H1 (cell line): Measurements from ENCODE around the gene BANF1. TPM values are rescaled to one million over a fixed set of nuclear protein-coding genes. Genes with fewer than 3 reads are reported as not detected.

ENCODE experiments used
- CTCF ChIA-PET: fragments of 300-600 bp; sonication (Branson Sonifier 250); formaldehyde crosslinking; loops from one replicate; lab custom pipeline; 2021; ENCODE audit not compliant: partially characterized antibody; lab: Charles Lee
- POLR2A ChIA-PET: fragments of 300-600 bp; sonication (Branson Sonifier 250); formaldehyde crosslinking; loops from one replicate; lab custom pipeline; 2021; ENCODE audit warnings: inconsistent platforms; ENCODE audit not compliant: partially characterized antibody; lab: Charles Lee
- DNase-seq, 2 experiments: peaks; one replicate each; pipeline versions ENCODE4 v3.0.0 to v3.0.0-alpha.2; 2010 to 2022; ENCODE audit warnings: low spot score in 2 of 2, low read depth in 1 of 2, mixed read lengths in 1 of 2
- FAIRE-seq: peaks from 2 replicates; lab custom pipeline; 2011; peaks lifted over from hg19 to GRCh38; lab: Jason Lieb, UNC
- H2AFZ ChIP-seq: 2 replicates; pipeline ENCODE4 v1.8.1; 2012; ENCODE audit warnings: low read length, inconsistent platforms
- H2AK5ac ChIP-seq: 2 replicates; pipeline ENCODE4 v1.6.1; 2013; ENCODE audit warnings: low read depth, low read length
- H2BK120ac ChIP-seq: replicated peaks from 2 replicates; pipeline ENCODE3; 2013; ENCODE audit warnings: low read depth, low read length, inconsistent platforms
- H2BK12ac ChIP-seq: 2 replicates; pipeline ENCODE4 v1.6.1; 2013; ENCODE audit warnings: low read depth, low read length
- H2BK15ac ChIP-seq: 2 replicates; pipeline ENCODE4 v1.6.1; 2013; ENCODE audit warnings: low read length
- H2BK20ac ChIP-seq: 2 replicates; pipeline ENCODE4 v1.6.1; 2013; ENCODE audit warnings: low read length
- H2BK5ac ChIP-seq: 2 replicates; pipeline ENCODE4 v1.6.1; 2013; ENCODE audit warnings: low read depth, low read length
- H3K14ac ChIP-seq: 2 replicates; pipeline ENCODE4 v1.6.1; 2013; ENCODE audit warnings: inconsistent platforms; ENCODE audit not compliant: insufficient read length
- H3K18ac ChIP-seq: 2 replicates; pipeline ENCODE4 v1.6.1; 2013; ENCODE audit warnings: low read length; ENCODE audit errors: extremely low read depth
- H3K23ac ChIP-seq: 2 replicates; pipeline ENCODE4 v1.6.1; 2013; ENCODE audit warnings: inconsistent platforms; ENCODE audit not compliant: insufficient read length
- H3K23me2 ChIP-seq: 2 replicates; pipeline ENCODE4 v1.6.1; 2013; ENCODE audit warnings: low read depth, low read length
- H3K27ac ChIP-seq: 2 replicates; pipeline ENCODE4 v1.6.1; 2011; ENCODE audit warnings: low read depth, low read length, inconsistent platforms
- H3K27me3 ChIP-seq, 4 experiments: replicated peaks in 1 of 4; 1 replicate in 1 of 4; 2 replicates in 3 of 4; pipeline versions ENCODE4 v1.6.1 to v1.8.1; 2011 to 2013; ENCODE audit warnings: low read length in 3 of 4, mild to moderate bottlenecking in 3 of 4, inconsistent platforms in 2 of 4, mixed read lengths in 2 of 4, moderate library complexity in 1 of 4; ENCODE audit not compliant: control insufficient read depth in 3 of 4, insufficient read depth in 3 of 4; ENCODE audit errors: extremely low read depth in 1 of 4
- H3K36me3 ChIP-seq, 4 experiments: 2 replicates each; pipeline versions ENCODE4 v1.6.1 to v1.8.1; 2011 to 2013; ENCODE audit warnings: mild to moderate bottlenecking in 4 of 4, low read length in 3 of 4, moderate library complexity in 2 of 4, control low read depth in 1 of 4, inconsistent platforms in 1 of 4; ENCODE audit not compliant: insufficient read depth in 4 of 4, control insufficient read depth in 2 of 4
- H3K4ac ChIP-seq: replicated peaks from 2 replicates; pipeline ENCODE3; 2013; ENCODE audit warnings: low read length, low read depth, mixed read lengths, inconsistent platforms; ENCODE audit not compliant: insufficient read length
- H3K4me1 ChIP-seq, 4 experiments: replicated peaks in 1 of 4; 1 replicate in 1 of 4; 2 replicates in 3 of 4; pipeline versions ENCODE4 v1.6.1 to v1.8.1; 2011 to 2013; ENCODE audit warnings: low read length in 3 of 4, inconsistent platforms in 2 of 4, mixed read lengths in 1 of 4; ENCODE audit not compliant: insufficient read depth in 4 of 4, control insufficient read depth in 3 of 4
- H3K4me2 ChIP-seq, 2 experiments: 2 replicates each; pipeline versions ENCODE4 v1.6.1 to v1.8.1; 2011 to 2013; ENCODE audit warnings: low read depth in 2 of 2, low read length in 2 of 2, control low read depth in 1 of 2, inconsistent platforms in 1 of 2, mild to moderate bottlenecking in 1 of 2; ENCODE audit not compliant: insufficient read depth in 1 of 2
- H3K4me3 ChIP-seq, 4 experiments: fragments of 200-600, 300-600 bp in 1 of 4; sonication (generic), shearing (Covaris generic), sonication (Bioruptor Twin) in 1 of 4; 2 replicates each; pipeline versions ENCODE4 v1.5.1 to v1.8.1; 2011 to 2016; ENCODE audit warnings: low read length in 4 of 4, low read depth in 3 of 4, control low read depth in 2 of 4, inconsistent platforms in 2 of 4, mild to moderate bottlenecking in 2 of 4, mixed read lengths in 1 of 4, moderate library complexity in 1 of 4; ENCODE audit not compliant: insufficient read depth in 2 of 4; ENCODE audit errors: extremely low read depth in 1 of 4
- H3K56ac ChIP-seq: replicated peaks from 2 replicates; pipeline ENCODE3; 2013; ENCODE audit warnings: low read depth, mild to moderate bottlenecking, mixed read lengths, low read length, inconsistent platforms; ENCODE audit not compliant: insufficient read length
- H3K79me1 ChIP-seq: 2 replicates; pipeline ENCODE4 v1.6.1; 2013; ENCODE audit warnings: low read depth, low read length, control low read depth
- H3K79me2 ChIP-seq, 2 experiments: 2 replicates each; pipeline versions ENCODE4 v1.6.1 to v1.8.1; 2012 to 2013; ENCODE audit warnings: low read length in 2 of 2, mild to moderate bottlenecking in 2 of 2, inconsistent platforms in 1 of 2; ENCODE audit not compliant: insufficient read depth in 2 of 2, control insufficient read depth in 1 of 2
- H3K9ac ChIP-seq, 4 experiments: replicated peaks in 1 of 4; 1 replicate in 1 of 4; 2 replicates in 3 of 4; pipeline versions ENCODE4 v1.6.1 to v1.8.1; 2011 to 2013; ENCODE audit warnings: low read depth in 3 of 4, low read length in 3 of 4, control low read depth in 2 of 4, mild to moderate bottlenecking in 2 of 4, moderate library complexity in 2 of 4, inconsistent platforms in 1 of 4; ENCODE audit errors: extremely low read depth in 1 of 4
- H3K9me3 ChIP-seq, 2 experiments: 2 replicates each; pipeline versions ENCODE4 v1.6.1 to v1.8.1; 2012 to 2013; ENCODE audit warnings: mild to moderate bottlenecking in 2 of 2, moderate library complexity in 2 of 2, control low read depth in 1 of 2, inconsistent platforms in 1 of 2, low read depth in 1 of 2, low read length in 1 of 2, mixed read lengths in 1 of 2; ENCODE audit not compliant: insufficient read depth in 2 of 2
- H4K20me1 ChIP-seq, 2 experiments: replicated peaks in 1 of 2; 2 replicates each; pipeline versions ENCODE3 to v1.8.1; 2011 to 2013; ENCODE audit warnings: inconsistent platforms in 2 of 2, low read length in 2 of 2, mild to moderate bottlenecking in 1 of 2; ENCODE audit not compliant: insufficient read depth in 2 of 2, control insufficient read depth in 1 of 2
- H4K5ac ChIP-seq: 2 replicates; pipeline ENCODE4 v1.6.1; 2013; ENCODE audit warnings: low read length, low read depth, mixed read lengths, inconsistent platforms; ENCODE audit not compliant: insufficient read length
- H4K8ac ChIP-seq: 2 replicates; pipeline ENCODE4 v1.8.0; 2013; ENCODE audit warnings: mild to moderate bottlenecking, moderate library complexity, low read length, inconsistent platforms; ENCODE audit not compliant: insufficient read depth; ENCODE audit errors: extremely low read depth
- H4K91ac ChIP-seq: replicated peaks from 2 replicates; pipeline ENCODE3; 2013; ENCODE audit warnings: low read length, mixed read lengths, inconsistent platforms; ENCODE audit not compliant: insufficient read length
- CHD1 ChIP-seq: IDR thresholded peaks from 2 replicates; pipeline ENCODE4 v1.6.1; 2012; ENCODE audit warnings: low read depth, low read length, improper control_type of control experiment
- WGBS, 2 experiments: shearing (Covaris generic) in 1 of 2; methylation state at CpG; one replicate each; pipeline versions ENCODE4 v1.1.6 to v1.1.7; 2013 to 2015; ENCODE audit warnings: low lambda C conversion rate in 2 of 2, mixed read lengths in 2 of 2, inconsistent platforms in 1 of 2, low coverage in 1 of 2, missing lambda C conversion rate in 1 of 2; ENCODE audit not compliant: insufficient replicate concordance in 2 of 2, insufficient coverage in 1 of 2, insufficient read length in 1 of 2; ENCODE audit errors: extremely low coverage in 1 of 2, missing lambda C conversion rate in 1 of 2; 5-methylcytosine and 5-hydroxymethylcytosine counted together
- polyA plus RNA-seq, 7 experiments: library from polyadenylated mRNA; depleted of rRNA in 3 of 7; stranded (reverse) in 5 of 7; unstranded in 2 of 7; fragments of >200 nt in 5 of 7; fragments of 200-250 nt in 2 of 7; gene quantifications; 1 replicate in 5 of 7; 2 replicates in 1 of 7; 4 replicates in 1 of 7; pipeline versions ENCODE4 v1.2.1 to v1.2.3, GENCODE V29; 2011 to 2013; ENCODE audit warnings: missing spikeins in 2 of 7, mixed read lengths in 2 of 7
- total RNA-seq: library from RNA; stranded (reverse); fragmentation: NEBNext Ultra II Directional; extraction: Animal tissue kit (Norgen Biotek cat#: 25700); gene quantifications from 2 replicates; pipeline ENCODE4 v1.2.1, GENCODE V29; 2021

The BANF1 gene
- total and polyA plus RNA-seq, 2 of the 8 experiments (the other 6 are each of a cell fraction or from before 2014, with no cell fraction given) = 330 to 467 TPM

- H2AFZ ChIP-seq = no peak overlapping the region
Observed at GRCh38 chr11:66036334-66036710, 34.0 kb downstream of the BANF1 start.

More at GRCh38 chr11:66036334-66036710, 34.0 kb downstream of the BANF1 start:
- no peak overlapping the region for H3K18ac ChIP-seq
- no peak for TF ChIP-seq CHD1
- no peaks in the 10 kb centered on the region for H4K20me1 ChIP-seq
- CTCF ChIA-PET = interaction anchor here (0.9 to 7.1 kb wide), 6 partner anchors 9 to 99 kb away, joined by 3 to 39 read pairs (median 4); no protein-coding TSS in a partner anchor
- no peak overlapping the region for H2BK12ac ChIP-seq
- no peak overlapping the region for H3K9ac ChIP-seq
- H3K27ac ChIP-seq = no peak overlapping the region
- H4K8ac ChIP-seq = no peak overlapping the region
- 90% methylated on average over 5 of the region's 5 CpGs; no CpG with 5 or more reads in 1 of the 2 experiments for WGBS, 2 experiments
- no peak overlapping the region for H4K5ac ChIP-seq
- H3K36me3 ChIP-seq = peaks cover 0 to under 1% (median 0%) of the 10 kb centered on the region in 4 experiments; a peak in 4 of 8 replicates
- H2BK20ac ChIP-seq = no peak overlapping the region
- H3K56ac ChIP-seq = no peak overlapping the region
- no peaks in the 10 kb centered on the region for H3K4me1 ChIP-seq
- H3K4me3 ChIP-seq = no peak overlapping the region
- no peak overlapping the region for H3K4me2 ChIP-seq
- peaks cover 6 to 8% of the 10 kb centered on the region in 2 experiments for H3K9me3 ChIP-seq
- H3K23ac ChIP-seq = no peak overlapping the region
- no peak overlapping the region for H2BK120ac ChIP-seq
- DNase-seq (no peak), FAIRE-seq (no peak)
- no peaks in the 10 kb centered on the region for H3K79me2 ChIP-seq
- H2BK5ac ChIP-seq = no peak overlapping the region
- H2BK15ac ChIP-seq = no peak overlapping the region
- H2AK5ac ChIP-seq = no peak overlapping the region
- POLR2A ChIA-PET = interaction anchor here (0.9 to 1.7 kb wide), 2 partner anchors 8 to 16 kb away, joined by 5 to 8 read pairs; partner anchors contain the start of gene SF3B2
- 0 out of 2 replicates have a peak, but pooled peaks cover 2% of the 10 kb centered on the region for H3K23me2 ChIP-seq
- H3K27me3 ChIP-seq = no peaks in the 10 kb centered on the region
- H3K14ac ChIP-seq = no peak overlapping the region
- H3K79me1 ChIP-seq = no peaks in the 10 kb centered on the region
- no peak overlapping the region for H4K91ac ChIP-seq
- H3K4ac ChIP-seq = no peak overlapping the region
